Activated CD8-positive, alpha-beta T cell treated with anti-CD3 and anti-CD28 coated beads, Interleukin-2, amount 10 ng/mL, durations not matched to agents 7 days and 5 days (primary cell): ENCODE results near the gene TBC1D2. TPM values are rescaled to one million over a fixed set of nuclear protein-coding genes. Genes with fewer than 3 reads are reported as not detected.

Source experiments
- ATAC-seq: fragments of 150-1000 bp; cut with Tn5 transposase; one replicate; pipeline ENCODE4 v1.10.0; 2021; ENCODE audit warnings: moderate library complexity
- CTCF ChIA-PET: fragments of 350-600 bp; sonication (Branson Sonifier 250); formaldehyde crosslinking; loops from one replicate; lab custom pipeline; 2021; ENCODE audit warnings: antibody characterized with exemption; lab: Charles Lee
- POLR2A ChIA-PET: fragments of 350-600 bp; sonication (Branson Sonifier 250); formaldehyde crosslinking; loops from one replicate; lab custom pipeline; 2021; ENCODE audit warnings: antibody characterized with exemption; lab: Charles Lee
- DNase-seq: peaks from one replicate; pipeline ENCODE4 v3.0.0-alpha.2; 2020
- H3K27ac Mint-ChIP-seq: one replicate; pipeline ENCODE4 v1.8.0; 2021; ENCODE audit warnings: mild to moderate bottlenecking, mixed read lengths
- H3K27me3 Mint-ChIP-seq: one replicate; pipeline ENCODE4 v1.8.0; 2021; ENCODE audit warnings: low read depth, mixed read lengths
- H3K36me3 Mint-ChIP-seq: one replicate; pipeline ENCODE4 v1.8.0; 2021; ENCODE audit warnings: low read depth, mixed read lengths
- H3K4me1 Mint-ChIP-seq: one replicate; pipeline ENCODE4 v1.8.0; 2021; ENCODE audit warnings: low read depth, mixed read lengths
- H3K4me3 Mint-ChIP-seq: one replicate; pipeline ENCODE4 v1.8.0; 2021; ENCODE audit warnings: mild to moderate bottlenecking, mixed read lengths
- H3K9me3 Mint-ChIP-seq: one replicate; pipeline ENCODE4 v1.8.0; 2022; ENCODE audit warnings: mixed read lengths; ENCODE audit not compliant: insufficient read depth
- total RNA-seq, 2 experiments: library from RNA; stranded (reverse); gene quantifications; one replicate each; pipeline ENCODE4 v1.2.3, GENCODE V29; 2021

The TBC1D2 gene
- total RNA-seq, 2 experiments from 2014 or later: 3.0 to 3.5 TPM

DNA sequence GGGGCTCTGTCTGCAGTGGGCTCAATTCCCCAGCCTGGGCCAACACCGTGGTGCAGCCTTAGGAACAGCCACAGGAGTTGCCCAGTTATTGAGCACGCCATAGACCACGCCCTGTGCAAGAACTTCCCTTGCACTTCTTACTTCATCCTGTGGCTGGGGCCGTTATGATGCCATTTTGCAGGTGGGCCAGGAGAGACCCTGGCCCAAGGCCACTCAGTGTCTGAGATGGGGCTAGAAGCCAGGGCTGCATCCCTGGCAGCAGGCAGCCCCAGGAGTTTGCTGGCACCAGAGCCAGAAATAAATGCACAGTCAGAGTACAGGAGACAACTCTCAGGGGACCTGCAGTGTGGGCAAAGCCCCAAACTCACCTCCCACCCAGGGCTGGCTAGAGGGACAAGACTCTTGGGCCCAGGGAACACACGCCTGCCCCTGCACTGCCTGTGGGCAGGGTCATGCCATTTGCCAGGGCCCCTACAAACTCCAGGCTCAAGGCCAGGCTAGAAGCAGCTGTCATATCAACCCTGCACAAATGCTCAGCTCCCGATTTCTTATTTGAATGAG lies 69.8 kb downstream of the TBC1D2 start:
- ChIA-PET POLR2A (no interaction called here), CTCF (no interaction called here)
- no peaks in the 10 kb centered on the region for H3K36me3 Mint-ChIP-seq
- peaks cover 23% of the 10 kb centered on the region for H3K4me1 Mint-ChIP-seq
- H3K4me3 Mint-ChIP-seq: no peak overlapping the region
- H3K27ac Mint-ChIP-seq: no peak overlapping the region
- DNase-seq: no peak
- no peaks in the 10 kb centered on the region for H3K9me3 Mint-ChIP-seq
- no peak for ATAC-seq
- no peaks in the 10 kb centered on the region for H3K27me3 Mint-ChIP-seq

DNA sequence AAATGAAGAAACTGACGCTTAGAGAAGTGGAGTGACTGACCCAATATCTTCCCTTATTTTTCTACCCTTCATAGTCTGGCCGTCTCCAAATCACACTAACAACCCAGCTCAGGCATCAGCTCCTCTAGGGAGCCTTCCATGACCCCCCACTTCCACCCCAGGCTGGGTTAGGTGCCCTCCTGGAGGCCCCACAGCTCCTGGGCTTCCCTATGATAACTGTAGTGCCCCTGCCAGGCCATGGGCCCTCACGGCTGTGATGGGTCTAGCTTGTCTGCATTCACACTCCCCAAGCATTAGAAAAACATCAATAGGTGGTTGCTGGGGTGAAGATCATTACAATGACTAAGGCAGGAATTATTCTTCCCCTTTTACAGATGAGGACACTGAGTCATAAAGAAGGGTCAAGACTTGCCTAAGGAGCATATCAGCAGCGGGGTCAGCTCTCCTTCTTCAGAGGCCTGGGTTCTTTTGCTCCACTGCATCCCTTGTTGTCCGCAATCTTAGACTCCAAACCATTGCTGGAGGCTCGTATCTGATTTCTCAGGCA lies 70.4 kb downstream of the TBC1D2 start:
- DNase-seq (no peak), ATAC-seq (no peak)
- H3K27ac Mint-ChIP-seq: no peak overlapping the region
- no peaks in the 10 kb centered on the region for H3K9me3 Mint-ChIP-seq
- no peak overlapping the region for H3K4me3 Mint-ChIP-seq
- no peaks in the 10 kb centered on the region for H3K27me3 Mint-ChIP-seq
- POLR2A ChIA-PET: no interaction called here
- H3K4me1 Mint-ChIP-seq: peaks cover 26% of the 10 kb centered on the region
- no peaks in the 10 kb centered on the region for H3K36me3 Mint-ChIP-seq
- CTCF ChIA-PET: no interaction called here

DNA sequence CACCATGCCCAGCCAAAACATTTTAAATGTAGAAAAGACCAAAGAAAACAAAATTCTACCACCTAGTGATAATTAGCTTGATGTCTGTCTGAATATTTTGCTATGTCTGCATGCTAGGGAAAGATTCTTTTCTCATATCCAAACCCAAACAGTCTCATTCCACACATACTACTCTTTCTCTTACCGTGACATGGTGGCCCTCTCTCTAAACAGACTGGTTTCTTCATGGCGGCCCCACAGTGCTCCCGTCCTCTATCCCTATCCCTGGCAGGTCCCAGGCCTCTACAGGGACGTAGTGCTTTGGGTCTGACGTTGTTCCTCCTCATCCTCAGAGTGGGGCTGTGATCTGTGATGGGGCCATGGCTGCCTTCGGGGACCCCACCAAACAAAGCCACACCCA lies 71.1 kb downstream of the TBC1D2 start:
- Mint-ChIP-seq H3K9me3 (no peaks in the 10 kb centered on the region), H3K36me3 (no peaks in the 10 kb centered on the region), H3K4me3 (no peak overlapping the region), H3K27ac (no peak overlapping the region), H3K4me1 (peaks cover 27% of the 10 kb centered on the region), H3K27me3 (no peaks in the 10 kb centered on the region)
- ATAC-seq: no peak
- POLR2A ChIA-PET: no interaction called here
- DNase-seq: no peak
- CTCF ChIA-PET: interaction anchor here (1.4 kb wide), 1 partner anchor 8 kb away, joined by 3 read pairs; no protein-coding TSS in a partner anchor

DNA sequence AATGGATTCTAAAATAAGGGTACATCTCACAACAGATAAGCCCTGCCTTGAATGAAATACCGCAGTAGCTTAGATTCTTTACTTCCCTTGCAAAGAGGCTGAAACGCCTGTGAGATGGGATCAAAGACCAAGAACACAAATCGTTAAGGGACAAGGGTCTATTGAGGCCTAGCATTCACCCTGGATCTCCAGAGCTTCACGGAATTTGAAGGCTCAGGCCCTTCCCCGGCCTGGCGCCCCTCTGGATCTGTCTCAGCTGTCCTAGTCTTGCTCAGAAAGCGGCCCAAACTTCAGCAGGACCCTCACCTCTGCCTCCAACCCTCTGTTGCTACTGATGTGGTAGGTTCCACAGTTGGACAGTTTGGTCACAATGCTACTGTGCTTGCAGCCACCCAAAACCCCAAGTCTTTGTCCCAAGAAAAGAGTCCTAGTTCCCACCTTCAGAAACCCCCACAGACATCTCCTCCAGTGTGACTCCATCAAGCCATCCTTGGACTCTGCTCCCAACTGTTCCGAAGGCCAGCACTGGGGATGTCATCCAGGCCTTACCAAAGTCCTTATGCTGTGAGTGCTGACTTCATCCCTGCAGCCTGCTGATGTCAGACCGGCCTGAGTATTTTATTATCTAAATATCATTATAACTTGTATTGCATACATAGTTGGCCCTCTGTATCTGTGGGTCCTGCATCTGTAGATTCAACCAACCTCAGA lies 72.4 kb downstream of the TBC1D2 start:
- CTCF ChIA-PET: interaction anchor here (1.3 to 1.4 kb wide), 2 partner anchors 9 to 22 kb away, joined by 3 to 4 read pairs; no protein-coding TSS in a partner anchor
- H3K36me3 Mint-ChIP-seq: no peaks in the 10 kb centered on the region
- peaks cover 22% of the 10 kb centered on the region for H3K4me1 Mint-ChIP-seq
- no peak overlapping the region for H3K4me3 Mint-ChIP-seq
- no peak overlapping the region for H3K27ac Mint-ChIP-seq
- H3K27me3 Mint-ChIP-seq: no peaks in the 10 kb centered on the region
- DNase-seq (no peak), ATAC-seq (no peak)
- H3K9me3 Mint-ChIP-seq: no peaks in the 10 kb centered on the region
- POLR2A ChIA-PET: no interaction called here

DNA sequence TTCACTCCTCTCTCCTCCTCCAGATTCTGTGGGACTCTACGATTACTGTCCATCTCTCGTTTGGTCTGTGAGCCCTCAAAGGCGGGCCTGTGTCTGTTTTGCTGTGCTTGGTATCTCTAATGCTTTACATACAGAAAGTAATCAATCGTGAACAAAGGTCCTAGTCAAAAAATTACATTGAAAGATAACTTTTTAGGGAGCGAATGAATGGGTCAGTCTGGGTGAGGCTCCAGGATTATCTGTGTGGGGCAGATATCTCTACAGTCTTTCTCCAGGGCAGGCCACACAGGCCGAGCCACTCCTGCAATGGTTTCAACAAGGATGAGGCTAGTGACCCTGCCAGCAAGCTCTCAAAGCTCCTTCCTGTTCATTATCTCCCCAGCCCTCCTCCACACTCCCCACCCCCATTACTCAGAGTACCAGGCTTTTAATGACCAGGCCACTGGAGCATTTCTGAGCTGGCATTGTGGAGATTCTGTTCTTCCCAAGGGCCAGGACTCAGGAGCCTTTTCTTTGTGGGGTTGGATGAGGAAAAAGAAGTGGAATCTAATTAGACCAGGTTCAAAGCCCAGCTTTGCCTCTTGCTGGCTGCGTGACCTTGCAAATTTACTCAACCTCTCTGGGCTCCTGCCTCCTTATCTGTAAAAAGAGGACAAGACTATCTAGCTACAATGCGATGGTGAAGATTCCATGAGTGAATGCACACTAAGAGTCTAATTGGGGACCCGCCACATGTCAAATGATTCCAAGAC lies 73.2 kb downstream of the TBC1D2 start:
- Mint-ChIP-seq H3K4me1 (peaks cover 20% of the 10 kb centered on the region), H3K27me3 (no peaks in the 10 kb centered on the region), H3K36me3 (no peaks in the 10 kb centered on the region), H3K4me3 (no peak overlapping the region), H3K27ac (no peak overlapping the region), H3K9me3 (no peaks in the 10 kb centered on the region)
- no peak for ATAC-seq
- ChIA-PET CTCF (interaction anchor here (0.6 to 1.3 kb wide), 3 partner anchors 23 to 1522 kb away, joined by 3 to 4 read pairs (median 4); no protein-coding TSS in a partner anchor), POLR2A (interaction anchor here (0.9 kb wide), 1 partner anchor 9 kb away, joined by 3 read pairs; no protein-coding TSS in a partner anchor)
- DNase-seq: no peak

DNA sequence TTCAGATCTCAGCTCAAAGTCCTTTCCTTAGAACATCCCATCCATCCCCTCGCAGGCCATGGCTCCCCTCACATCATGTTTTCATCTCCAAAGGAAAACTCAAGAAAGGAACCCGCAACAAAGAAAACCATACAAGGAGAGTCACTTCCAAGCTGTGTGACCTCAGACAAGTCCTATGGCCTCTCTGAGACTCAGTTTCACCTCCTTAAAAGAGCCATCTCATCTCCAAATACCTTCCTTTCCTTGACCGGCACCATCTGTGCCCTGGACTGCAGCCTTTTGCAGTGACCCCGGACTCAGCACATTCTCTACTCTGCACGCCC lies 73.7 kb downstream of the TBC1D2 start:
- Mint-ChIP-seq H3K27ac (no peak overlapping the region), H3K27me3 (no peaks in the 10 kb centered on the region), H3K36me3 (no peaks in the 10 kb centered on the region), H3K4me3 (no peak overlapping the region), H3K9me3 (no peaks in the 10 kb centered on the region), H3K4me1 (peaks cover 20% of the 10 kb centered on the region)
- ChIA-PET CTCF (interaction anchor here (0.6 to 1.3 kb wide), 3 partner anchors 24 to 1523 kb away, joined by 3 to 4 read pairs (median 4); no protein-coding TSS in a partner anchor), POLR2A (interaction anchor here (0.9 kb wide), 1 partner anchor 10 kb away, joined by 3 read pairs; no protein-coding TSS in a partner anchor)
- ATAC-seq (no peak), DNase-seq (no peak)

DNA sequence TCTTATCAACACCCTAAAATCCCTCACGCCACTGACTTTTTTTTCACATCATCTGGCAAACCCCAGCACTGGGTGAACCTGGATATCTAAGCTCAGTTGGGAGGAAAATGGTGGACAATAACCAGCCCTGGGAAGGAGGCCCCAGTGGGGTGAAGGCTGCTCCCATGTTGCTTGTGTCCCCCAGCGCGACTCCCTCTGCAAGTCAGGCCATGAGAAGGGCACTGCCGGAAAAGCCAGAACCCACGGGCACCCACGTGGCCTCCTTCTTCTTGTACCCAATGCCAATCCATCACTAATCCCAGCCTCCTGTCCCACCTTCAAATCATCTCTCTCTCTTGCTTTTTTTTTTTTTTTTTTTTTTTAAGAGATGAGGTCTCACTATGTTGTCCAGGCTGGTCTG lies 74.5 kb downstream of the TBC1D2 start:
- H3K4me1 Mint-ChIP-seq: peaks cover 20% of the 10 kb centered on the region
- no peaks in the 10 kb centered on the region for H3K36me3 Mint-ChIP-seq
- H3K27ac Mint-ChIP-seq: no peak overlapping the region
- H3K9me3 Mint-ChIP-seq: no peaks in the 10 kb centered on the region
- no peak overlapping the region for H3K4me3 Mint-ChIP-seq
- ChIA-PET CTCF (no interaction called here), POLR2A (no interaction called here)
- ATAC-seq (no peak), DNase-seq (no peak)
- no peaks in the 10 kb centered on the region for H3K27me3 Mint-ChIP-seq

DNA sequence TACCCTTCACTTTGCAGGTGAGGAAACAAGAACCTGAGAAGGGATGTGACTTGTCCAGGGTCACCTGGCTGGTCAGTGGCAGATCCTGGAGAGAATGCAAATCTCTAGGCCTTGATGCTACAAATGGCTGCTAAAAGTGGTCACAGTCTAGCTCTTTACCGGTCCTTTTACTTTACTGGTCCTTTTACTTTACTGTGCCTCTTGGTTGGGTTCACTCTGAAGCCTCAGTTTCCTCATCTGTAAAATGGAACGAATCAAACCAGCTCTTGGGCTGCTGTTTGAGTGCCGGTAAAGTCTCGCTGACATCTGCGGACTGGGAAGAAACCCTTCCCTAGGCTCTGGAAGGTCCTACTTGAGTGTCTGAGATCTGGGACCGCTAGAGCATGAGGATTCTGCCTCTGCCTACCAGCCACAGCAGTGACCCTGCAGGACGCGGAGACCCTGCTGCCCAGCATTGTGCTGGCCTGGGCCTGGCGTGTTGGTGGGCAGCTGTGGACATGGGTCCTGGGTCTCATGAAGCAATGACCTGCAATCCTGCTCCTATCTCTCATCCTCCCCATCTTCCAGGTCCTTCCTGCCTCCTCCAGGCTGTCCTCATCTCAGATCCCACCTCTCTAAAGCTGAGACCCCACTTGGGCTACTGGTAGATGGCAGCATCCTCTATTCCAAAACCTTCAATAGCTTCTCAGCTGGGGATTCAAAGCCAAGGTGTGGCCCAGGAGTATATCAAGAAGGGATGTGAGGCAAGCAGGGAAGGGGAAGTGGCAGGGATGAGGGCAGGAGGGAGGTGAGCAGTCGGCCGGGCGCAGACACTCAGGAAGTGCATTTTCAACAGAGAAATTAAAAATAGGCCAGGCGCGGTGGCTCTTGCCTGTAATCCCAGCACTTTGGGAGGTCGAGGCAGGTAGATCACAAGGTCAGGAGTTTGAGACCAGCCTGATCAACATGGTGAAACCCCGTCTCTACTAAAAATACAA lies 76.3 kb downstream of the TBC1D2 start:
- CTCF ChIA-PET: interaction anchor here (1.4 to 1.7 kb wide), 2 partner anchors 12 to 61 kb away, joined by 4 read pairs; no protein-coding TSS in a partner anchor
- Mint-ChIP-seq H3K4me3 (no peak overlapping the region), H3K36me3 (no peaks in the 10 kb centered on the region), H3K27ac (no peak overlapping the region), H3K4me1 (peaks cover 15% of the 10 kb centered on the region), H3K27me3 (no peaks in the 10 kb centered on the region), H3K9me3 (no peaks in the 10 kb centered on the region)
- no peak for DNase-seq
- ATAC-seq: no peak
- POLR2A ChIA-PET: no interaction called here

DNA sequence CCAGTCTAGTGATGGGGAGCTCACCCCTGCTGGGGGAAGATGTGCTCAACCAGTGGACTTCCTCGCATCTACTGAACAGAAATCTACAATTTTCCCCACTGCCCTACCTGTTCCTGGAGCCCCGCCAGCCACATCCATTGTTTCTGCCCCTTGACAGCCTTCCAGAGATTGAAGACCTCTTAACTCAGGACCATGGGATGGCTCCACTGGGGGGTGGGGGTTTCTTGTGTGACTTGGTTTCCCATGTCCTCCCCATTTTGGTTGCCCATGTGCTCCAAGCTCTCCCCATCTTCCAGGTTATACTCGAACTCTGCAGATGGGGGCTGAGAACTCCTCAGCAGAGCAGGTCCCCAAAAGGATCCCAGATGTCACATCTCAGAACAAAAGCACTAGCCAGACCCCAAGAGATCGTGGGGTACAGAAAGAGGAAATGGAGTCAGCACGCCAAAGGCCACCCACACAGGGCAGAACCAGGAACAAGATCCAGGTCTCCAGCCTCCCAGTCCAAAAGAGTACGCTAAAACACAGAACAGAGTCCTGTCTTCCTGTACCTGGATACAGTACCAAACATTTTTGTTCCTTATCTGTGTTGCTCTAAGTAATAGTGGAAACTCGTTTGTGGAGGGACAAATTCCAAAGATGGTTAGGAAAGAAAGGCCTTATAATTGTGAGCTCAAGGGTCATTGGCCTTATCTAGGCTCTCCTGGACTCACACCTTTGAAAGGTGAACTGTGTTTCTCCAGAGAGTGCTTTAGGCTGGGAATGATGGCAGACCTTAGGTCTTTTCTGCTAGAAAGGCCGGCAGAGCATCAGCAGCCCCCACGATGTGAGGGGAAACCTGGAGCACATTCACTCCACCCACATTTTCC lies 78.8 kb downstream of the TBC1D2 start:
- H3K27me3 Mint-ChIP-seq: no peaks in the 10 kb centered on the region
- no peak overlapping the region for H3K27ac Mint-ChIP-seq
- CTCF ChIA-PET: no interaction called here
- no peaks in the 10 kb centered on the region for H3K9me3 Mint-ChIP-seq
- no peaks in the 10 kb centered on the region for H3K36me3 Mint-ChIP-seq
- H3K4me3 Mint-ChIP-seq: no peak overlapping the region
- H3K4me1 Mint-ChIP-seq: peaks cover 12% of the 10 kb centered on the region
- ATAC-seq (no peak), DNase-seq (no peak)
- POLR2A ChIA-PET: no interaction called here

DNA sequence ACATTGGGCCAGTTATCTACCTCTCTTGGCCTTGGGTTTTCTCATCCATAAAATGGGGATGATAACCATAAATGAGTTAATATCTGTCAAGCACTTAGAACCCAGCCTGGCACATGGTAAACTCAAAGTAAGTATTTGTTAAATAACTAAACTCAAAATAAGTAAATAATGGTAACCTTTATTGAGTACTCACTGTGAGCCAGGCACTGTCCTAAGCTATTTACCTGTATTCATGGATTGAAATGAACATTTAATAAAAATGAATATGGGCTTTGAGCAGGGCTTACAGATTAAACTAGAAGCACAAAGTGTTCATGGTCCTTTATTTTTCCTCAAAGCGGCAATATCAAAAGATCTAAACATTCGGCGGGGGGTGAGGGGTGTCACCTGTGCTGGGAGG lies 79.7 kb downstream of the TBC1D2 start:
- Mint-ChIP-seq H3K4me3 (no peak overlapping the region), H3K27me3 (no peaks in the 10 kb centered on the region), H3K36me3 (no peaks in the 10 kb centered on the region), H3K9me3 (no peaks in the 10 kb centered on the region), H3K27ac (no peak overlapping the region), H3K4me1 (peaks cover 12% of the 10 kb centered on the region)
- POLR2A ChIA-PET: no interaction called here
- no peak for ATAC-seq
- CTCF ChIA-PET: no interaction called here
- DNase-seq: no peak
